Measurements from ENCODE around the gene TMEM209.

The TMEM209 gene

GRCh38 chr7:130123501-130123900 is 81.7 kb downstream of the TMEM209 start:
- Histone ChIP-seq H3K9me3 (ENCODE audit: low read depth, low read length) (no peaks in the 10 kb centered on the region), H3K36me3 (ENCODE audit: insufficient read depth, low read length) (peaks cover 53% of the 10 kb centered on the region), H3K9ac (ENCODE audit: insufficient read length) (no peak overlapping the region), H3K27ac (no peak overlapping the region), H3K4me3 (no peak overlapping the region)
- DNase-seq (ENCODE audit: low read depth, low spot score), result no peak
- no peak for TF ChIP-seq FOXP2 (optimal IDR thresholded peaks at IDR 0.05; ENCODE audit: control extremely low read depth, extremely low read length, insufficient read depth)
- no peak for TF ChIP-seq POLR2AphosphoS5 (IDR thresholded peaks at IDR 0.05; ENCODE audit: borderline replicate concordance, low read depth, low read length)

DNA sequence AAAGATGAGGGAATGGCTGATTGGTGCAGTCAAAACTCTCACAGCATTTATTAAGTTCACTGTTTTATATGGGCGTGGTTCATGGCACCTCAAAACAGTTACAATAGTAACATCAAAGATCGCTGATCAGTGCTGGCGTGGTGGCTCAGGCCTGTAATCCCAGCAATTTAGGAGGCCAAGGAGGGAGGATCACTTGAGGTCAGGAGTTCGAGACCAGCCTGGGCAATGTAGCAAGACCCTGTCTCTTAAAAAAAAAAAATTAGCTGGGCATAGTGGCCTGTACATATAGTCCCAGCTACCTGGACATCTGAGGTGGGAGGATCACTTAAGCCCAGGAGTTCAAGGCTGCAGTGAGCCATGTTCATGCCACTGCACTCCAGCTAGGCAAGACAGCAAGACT is 86.4 kb downstream of the TMEM209 start:
- TF ChIP-seq FOXP2 (optimal IDR thresholded peaks at IDR 0.05; ENCODE audit: control extremely low read depth, extremely low read length, insufficient read depth), result no peak
- Histone ChIP-seq H3K9me3 (ENCODE audit: low read depth, low read length) (no peaks in the 10 kb centered on the region), H3K36me3 (ENCODE audit: insufficient read depth, low read length) (peaks cover 28% of the 10 kb centered on the region), H3K9ac (ENCODE audit: insufficient read length) (no peak overlapping the region), H3K4me3 (no peak overlapping the region), H3K27ac (no peak overlapping the region)
- no peak for DNase-seq (ENCODE audit: low read depth, low spot score)

DNA sequence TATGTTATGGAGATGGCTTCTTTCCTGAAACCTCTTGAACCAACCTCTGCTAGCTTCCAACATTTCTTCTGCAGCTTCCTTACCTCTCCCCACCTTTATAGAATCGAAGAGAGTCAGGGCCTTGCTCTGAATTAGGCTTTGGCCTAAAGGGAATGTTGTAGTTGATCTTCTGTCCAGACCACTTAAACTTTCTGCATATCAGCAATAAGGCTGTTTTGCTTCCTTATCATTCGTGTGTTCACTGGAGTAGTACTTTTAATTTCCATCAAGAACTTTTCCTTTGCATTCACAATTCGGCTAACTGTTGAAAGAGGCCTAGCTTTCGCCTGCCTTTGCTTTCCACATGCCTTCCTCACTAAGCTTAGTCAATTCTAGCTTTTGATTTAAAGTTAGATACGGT is 86.9 kb downstream of the TMEM209 start:
- TF ChIP-seq POLR2AphosphoS5 (IDR thresholded peaks at IDR 0.05; ENCODE audit: borderline replicate concordance, low read depth, low read length) (no peak), FOXP2 (optimal IDR thresholded peaks at IDR 0.05; ENCODE audit: control extremely low read depth, extremely low read length, insufficient read depth) (no peak), EZH2 (IDR thresholded peaks at IDR 0.05) (no peak)
- Histone ChIP-seq H3K4me3 (no peak overlapping the region), H3K27ac (no peak overlapping the region), H3K36me3 (ENCODE audit: insufficient read depth, low read length) (peaks cover 24% of the 10 kb centered on the region; the same call in 1 of the 2 replicates), H3K9ac (ENCODE audit: insufficient read length) (no peak overlapping the region), H3K9me3 (ENCODE audit: low read depth, low read length) (no peaks in the 10 kb centered on the region)
- no peak for DNase-seq (ENCODE audit: low read depth, low spot score)

GRCh38 chr7:130114776-130115175 is 90.4 kb downstream of the TMEM209 start:
- TF ChIP-seq FOXP2 (optimal IDR thresholded peaks at IDR 0.05; ENCODE audit: control extremely low read depth, extremely low read length, insufficient read depth) (no peak), EZH2 (IDR thresholded peaks at IDR 0.05) (no peak), POLR2AphosphoS5 (IDR thresholded peaks at IDR 0.05; ENCODE audit: borderline replicate concordance, low read depth, low read length) (no peak)
- Histone ChIP-seq H3K27ac (no peak overlapping the region), H3K4me3 (no peak overlapping the region), H3K36me3 (ENCODE audit: insufficient read depth, low read length) (0 out of 2 replicates have a peak, but pooled peaks cover 5% of the 10 kb centered on the region), H3K9me3 (ENCODE audit: low read depth, low read length) (no peaks in the 10 kb centered on the region), H3K9ac (ENCODE audit: insufficient read length) (no peak overlapping the region)
- DNase-seq (ENCODE audit: low read depth, low spot score), result no peak

Measured in SK-N-MC (cell line).